WTC11 (cell line): ENCODE measurements around the gene GABRR1. TPM values are rescaled to one million over a fixed set of nuclear protein-coding genes. Genes with fewer than 3 reads are reported as not detected.
"Not testable (repeated sequence)": the region's sequence is repeated elsewhere in the genome, so short reads cannot be mapped to it uniquely, and the experiment has no call there.

ENCODE experiments used
- ATAC-seq: fragments of 200-7000 bp; cut with Tn5 transposase; 2 replicates; pipeline ENCODE4 v1.10.0; 2021; ENCODE audit warnings: mild to moderate bottlenecking, moderate library complexity
- CTCF ChIA-PET: fragments of 300-600 bp; sonication (Branson Sonifier 250); formaldehyde crosslinking; loops from one replicate; lab custom pipeline; 2021; ENCODE audit warnings: antibody characterized with exemption; lab: Charles Lee
- POLR2A ChIA-PET: fragments of 350-600 bp; sonication (Branson Sonifier 250); formaldehyde crosslinking; loops from one replicate; lab custom pipeline; 2021; ENCODE audit warnings: antibody characterized with exemption; lab: Charles Lee
- DNase-seq: peaks from one replicate; pipeline ENCODE4 v3.0.0; 2021; ENCODE audit warnings: low spot score
- H3K27ac Mint-ChIP-seq: 2 replicates; pipeline ENCODE4 v1.8.0; 2021; ENCODE audit warnings: mixed read lengths
- H3K27me3 Mint-ChIP-seq: 2 replicates; pipeline ENCODE4 v1.8.0; 2021; ENCODE audit warnings: low read depth, mild to moderate bottlenecking, moderate library complexity, mixed read lengths
- H3K36me3 Mint-ChIP-seq: 2 replicates; pipeline ENCODE4 v1.8.0; 2021; ENCODE audit warnings: mixed read lengths
- H3K4me1 Mint-ChIP-seq: 2 replicates; pipeline ENCODE4 v1.8.0; 2022; ENCODE audit warnings: mixed read lengths
- H3K4me3 Mint-ChIP-seq: 2 replicates; pipeline ENCODE4 v1.8.0; 2021; ENCODE audit warnings: mild to moderate bottlenecking, moderate library complexity, mixed read lengths
- H3K9me3 Mint-ChIP-seq: 2 replicates; pipeline ENCODE4 v1.8.0; 2021; ENCODE audit warnings: mixed read lengths
- ZNF138 ChIP-seq: sonication (generic); formaldehyde crosslinking; conservative IDR thresholded peaks from 2 replicates; pipeline ENCODE4 v1.8.1; 2022; ENCODE audit warnings: mild to moderate bottlenecking, moderate library complexity, missing genetic modification reagents
- total RNA-seq: library from RNA; stranded (reverse); gene quantifications from 3 replicates; pipeline ENCODE4 v1.2.3, GENCODE V29; 2021
- TF ChIP-seq, protein P1 (sequence below): sonication (generic); formaldehyde crosslinking; IDR thresholded peaks from 2 replicates; pipeline ENCODE4 v1.8.1; 2023; ENCODE audit warnings: mild to moderate bottlenecking, missing genetic modification reagents

GABRR1 gene
- total RNA-seq, 1 experiment from 2014 or later: 0.24 TPM

DNA sequence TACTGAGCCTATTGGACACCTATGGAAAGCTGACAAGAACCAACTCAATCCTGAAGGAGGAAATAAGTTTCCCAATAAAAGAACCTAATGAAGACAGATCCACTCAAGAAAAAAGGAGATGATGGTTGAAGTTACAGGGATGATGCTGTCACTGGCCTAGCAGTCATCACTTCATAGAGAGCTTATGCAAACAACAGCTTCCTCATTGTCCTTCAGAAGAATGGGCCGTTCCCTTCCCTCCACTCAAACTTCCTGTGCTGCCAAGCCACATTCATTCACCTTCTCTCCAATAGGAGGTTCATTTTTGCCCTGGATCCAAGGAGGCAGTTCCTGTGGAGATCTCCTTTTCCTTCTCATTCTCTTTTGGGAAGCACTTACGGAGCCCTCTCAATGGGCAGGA lies 85.1 kb downstream of the GABRR1 start (continued):
- TF ChIP-seq, protein P1, sequence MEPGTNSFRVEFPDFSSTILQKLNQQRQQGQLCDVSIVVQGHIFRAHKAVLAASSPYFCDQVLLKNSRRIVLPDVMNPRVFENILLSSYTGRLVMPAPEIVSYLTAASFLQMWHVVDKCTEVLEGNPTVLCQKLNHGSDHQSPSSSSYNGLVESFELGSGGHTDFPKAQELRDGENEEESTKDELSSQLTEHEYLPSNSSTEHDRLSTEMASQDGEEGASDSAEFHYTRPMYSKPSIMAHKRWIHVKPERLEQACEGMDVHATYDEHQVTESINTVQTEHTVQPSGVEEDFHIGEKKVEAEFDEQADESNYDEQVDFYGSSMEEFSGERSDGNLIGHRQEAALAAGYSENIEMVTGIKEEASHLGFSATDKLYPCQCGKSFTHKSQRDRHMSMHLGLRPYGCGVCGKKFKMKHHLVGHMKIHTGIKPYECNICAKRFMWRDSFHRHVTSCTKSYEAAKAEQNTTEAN: no peak

DNA sequence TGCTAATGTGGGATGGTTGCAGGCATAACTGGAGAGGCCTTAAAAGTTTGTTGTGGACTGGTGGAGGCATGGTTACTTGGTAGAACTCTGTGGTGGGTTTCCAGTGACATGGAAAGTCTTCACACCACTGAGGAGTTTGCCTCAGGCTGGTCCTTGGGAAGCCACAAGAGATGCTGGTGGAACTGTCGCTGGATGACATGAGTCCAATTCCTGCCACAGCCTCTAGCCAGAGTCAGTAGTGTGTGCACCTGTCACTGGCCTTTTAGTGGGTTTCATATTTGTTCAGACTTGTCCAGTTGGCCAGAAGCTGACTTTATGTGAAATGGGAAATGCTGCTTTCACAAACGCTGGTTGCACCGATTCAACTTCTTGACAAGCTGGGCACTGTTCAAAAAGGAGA lies 85.6 kb downstream of the GABRR1 start:
- H3K9me3 Mint-ChIP-seq: peaks cover 26% of the 10 kb centered on the region
- H3K36me3 Mint-ChIP-seq: peaks cover 16% of the 10 kb centered on the region
- H3K27ac Mint-ChIP-seq: no peak overlapping the region
- ChIA-PET CTCF (interaction anchor here (1.4 kb wide), 1 partner anchor 149 kb away, joined by 4 read pairs; no protein-coding TSS in a partner anchor), POLR2A (no interaction called here)
- H3K4me1 Mint-ChIP-seq: peaks cover 13% of the 10 kb centered on the region
- no peak overlapping the region for H3K4me3 Mint-ChIP-seq
- ATAC-seq (no peak), DNase-seq (no peak)
- TF ChIP-seq ZNF138 (CRISPR knock-in tag): no peak
- H3K27me3 Mint-ChIP-seq: peaks cover 94% of the 10 kb centered on the region

DNA sequence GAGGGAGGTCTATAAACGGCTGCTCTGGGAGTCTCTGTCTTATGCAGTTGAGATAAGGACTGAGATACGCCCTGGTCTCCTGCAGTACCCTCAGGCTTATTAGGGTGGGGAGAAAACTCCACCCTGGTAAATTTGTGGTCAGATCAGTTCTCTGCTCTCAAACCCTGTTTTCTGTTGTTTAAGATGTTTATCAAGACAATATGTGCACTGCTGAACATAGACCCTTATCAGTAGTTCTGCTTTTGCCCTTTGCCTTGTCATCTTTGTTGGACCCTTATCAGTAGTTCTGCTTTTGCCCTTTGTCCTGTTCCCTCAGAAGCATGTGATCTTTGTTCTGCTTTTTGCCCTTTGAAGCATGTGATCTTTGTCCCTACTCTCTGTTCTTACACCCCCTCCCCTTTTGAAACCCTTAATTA lies 88.9 kb downstream of the GABRR1 start:
- POLR2A ChIA-PET, ATAC-seq, H3K4me3 Mint-ChIP-seq, DNase-seq, H3K4me1 Mint-ChIP-seq, CTCF ChIA-PET, H3K27ac Mint-ChIP-seq: not testable (repeated sequence)
- H3K36me3 Mint-ChIP-seq: peaks cover 16% of the 10 kb centered on the region
- peaks cover 64% of the 10 kb centered on the region for H3K27me3 Mint-ChIP-seq
- peaks cover 26% of the 10 kb centered on the region for H3K9me3 Mint-ChIP-seq

Other genes with a start within 250 kb of the GABRR1 start
- 39.0 to 49.3 TPM (median 48.4 TPM) in 3 replicates for gene PNRC1, start 136.6 kb downstream of the GABRR1 start, total RNA-seq
- gene SRSF12, start 99.3 kb downstream of the GABRR1 start, total RNA-seq: 3.8 to 4.0 TPM (median 3.8 TPM) in 3 replicates
- gene PM20D2, start 71.3 kb downstream of the GABRR1 start, total RNA-seq: 4.8 to 5.1 TPM (median 4.9 TPM) in 3 replicates
- gene GABRR2, start 97.9 kb upstream of the GABRR1 start, total RNA-seq: not detected in 3 replicates
- 9.9 to 12.3 TPM (median 9.9 TPM) in 3 replicates for gene UBE2J1, start 135.4 kb upstream of the GABRR1 start, total RNA-seq
- 14.1 to 25.4 TPM (median 18.0 TPM) in 3 replicates for gene RRAGD, start 194.9 kb upstream of the GABRR1 start, total RNA-seq
- gene ANKRD6, start 215.8 kb upstream of the GABRR1 start, total RNA-seq: 10.9 to 13.9 TPM (median 12.6 TPM) in 3 replicates